Measurements from ENCODE around the gene GNAI3.

GNAI3 gene

GRCh38 chr1:109619576-109620400 is 71.4 kb downstream of the GNAI3 start, which contains the start of the genes AMPD2 and GNAT2:
TSS of gene AMPD2 (plus strand) at chr1:109619837. CDS start at chr1:109621176, 1,339 bp downstream.
TSS of gene GNAT2 (minus strand) at chr1:109619616. CDS start at chr1:109612870, 6,746 bp downstream.
- peak; percentile 39 to 51 for DNase-seq (ENCODE audit: low read depth in 1 of 2, low spot score in 1 of 2)
- in situ Hi-C loops (cut with HindIII; ENCODE audit: low pct_unique_long_range_greater_than_20kb, low sequenced_read_pairs) = no loop called here
- no peak for TF ChIP-seq JUND (IDR thresholded peaks at IDR 0.05; ENCODE audit: low read depth)

- in situ Hi-C loops (cut with HindIII; ENCODE audit: low pct_unique_long_range_greater_than_20kb, low sequenced_read_pairs) = no loop called here
These were observed 72.0 kb downstream of the GNAI3 start for GRCh38 chr1:109620401-109620791.

GRCh38 chr1:109620841-109621286 is 72.4 kb downstream of the GNAI3 start:
- in situ Hi-C loops (cut with HindIII; ENCODE audit: low pct_unique_long_range_greater_than_20kb, low sequenced_read_pairs) = no loop called here
- peak; percentile 67 to 82 for DNase-seq (ENCODE audit: low read depth in 1 of 2, low spot score in 1 of 2)

More at GRCh38 chr1:109620401-109620791, 72.0 kb downstream of the GNAI3 start:
- TF ChIP-seq JUND (IDR thresholded peaks at IDR 0.05; ENCODE audit: low read depth) = no peak
- DNase-seq (ENCODE audit: low read depth in 1 of 2, low spot score in 1 of 2) = peak; percentile 19 to 65

GRCh38 chr1:109621379-109622136 is 73.1 kb downstream of the GNAI3 start:
- in situ Hi-C loops (cut with HindIII; ENCODE audit: low pct_unique_long_range_greater_than_20kb, low sequenced_read_pairs) = no loop called here
- DNase-seq (ENCODE audit: low read depth in 1 of 2, low spot score in 1 of 2) = no peak
- TF ChIP-seq JUND (IDR thresholded peaks at IDR 0.05; ENCODE audit: low read depth) = no peak

More at GRCh38 chr1:109620841-109621286, 72.4 kb downstream of the GNAI3 start:
- TF ChIP-seq JUND (IDR thresholded peaks at IDR 0.05; ENCODE audit: low read depth) = no peak

GRCh38 chr1:109622137-109622892 is 73.9 kb downstream of the GNAI3 start:
- no peak for DNase-seq (ENCODE audit: low read depth in 1 of 2, low spot score in 1 of 2)
- TF ChIP-seq JUND (IDR thresholded peaks at IDR 0.05; ENCODE audit: low read depth) = no peak
- in situ Hi-C loops (cut with HindIII; ENCODE audit: low pct_unique_long_range_greater_than_20kb, low sequenced_read_pairs) = no loop called here

- in situ Hi-C loops (cut with HindIII; ENCODE audit: low pct_unique_long_range_greater_than_20kb, low sequenced_read_pairs) = no loop called here
- no peak for TF ChIP-seq JUND (IDR thresholded peaks at IDR 0.05; ENCODE audit: low read depth)
- DNase-seq (ENCODE audit: low read depth in 1 of 2, low spot score in 1 of 2) = no peak
These were observed 74.5 kb downstream of the GNAI3 start for GRCh38 chr1:109622895-109623294.

- in situ Hi-C loops (cut with HindIII; ENCODE audit: low pct_unique_long_range_greater_than_20kb, low sequenced_read_pairs) = no loop called here
- DNase-seq (ENCODE audit: low read depth in 1 of 2, low spot score in 1 of 2) = no peak
- no peak for TF ChIP-seq JUND (IDR thresholded peaks at IDR 0.05; ENCODE audit: low read depth)
These were observed 75.3 kb downstream of the GNAI3 start for GRCh38 chr1:109623601-109624161.

- in situ Hi-C loops (cut with HindIII; ENCODE audit: low pct_unique_long_range_greater_than_20kb, low sequenced_read_pairs) = no loop called here
- no peak for TF ChIP-seq JUND (IDR thresholded peaks at IDR 0.05; ENCODE audit: low read depth)
- DNase-seq (ENCODE audit: low read depth in 1 of 2, low spot score in 1 of 2) = no peak
These were observed 76.0 kb downstream of the GNAI3 start for GRCh38 chr1:109624201-109625010.

- in situ Hi-C loops (cut with HindIII; ENCODE audit: low pct_unique_long_range_greater_than_20kb, low sequenced_read_pairs) = no loop called here
- no peak for TF ChIP-seq JUND (IDR thresholded peaks at IDR 0.05; ENCODE audit: low read depth)
- DNase-seq (ENCODE audit: low read depth in 1 of 2, low spot score in 1 of 2) = no peak
These were observed 76.8 kb downstream of the GNAI3 start for GRCh38 chr1:109625176-109625575.

GRCh38 chr1:109625601-109626560 is 77.5 kb downstream of the GNAI3 start:
- in situ Hi-C loops (cut with HindIII; ENCODE audit: low pct_unique_long_range_greater_than_20kb, low sequenced_read_pairs) = no loop called here
- no peak for DNase-seq (ENCODE audit: low read depth in 1 of 2, low spot score in 1 of 2)

More at GRCh38 chr1:109625601-109626560, 77.5 kb downstream of the GNAI3 start:
- no peak for TF ChIP-seq JUND (IDR thresholded peaks at IDR 0.05; ENCODE audit: low read depth)

Measured in T47D (cell line).